H1 (cell line): ENCODE results near the gene RSPO3.

Experiments
- ATF2 ChIP-seq: IDR thresholded peaks from 2 replicates; pipeline ENCODE4 v1.6.1; 2012; ENCODE audit warnings: low read length, inconsistent platforms
- CTCF ChIP-seq, 3 experiments: IDR thresholded peaks; 1 replicate in 2 of 3; 2 replicates in 1 of 3; pipeline versions ENCODE4 v1.5.1 to v1.6.1; 2011; ENCODE audit warnings: low read length in 3 of 3, mild to moderate bottlenecking in 3 of 3, inconsistent platforms in 2 of 3, low read depth in 1 of 3, moderate library complexity in 1 of 3; ENCODE audit not compliant: insufficient read depth in 1 of 3; ENCODE audit errors: control extremely low read depth in 1 of 3
- EZH2 ChIP-seq: fragments of 200-600 bp; sonication (generic); IDR thresholded peaks from 2 replicates; pipeline ENCODE4 v1.7.1; 2012; ENCODE audit warnings: low read depth, mild to moderate bottlenecking, moderate library complexity, low read length, inconsistent platforms; ENCODE audit not compliant: severe bottlenecking
- GTF2F1 ChIP-seq: IDR thresholded peaks from 2 replicates; pipeline ENCODE4 v1.6.1; 2012; ENCODE audit warnings: low read depth, low read length, improper control_type of control experiment, borderline replicate concordance
- JUN ChIP-seq: IDR thresholded peaks from 2 replicates; pipeline ENCODE4 v1.6.1; 2011; ENCODE audit warnings: low read depth, mild to moderate bottlenecking, improper control_type of control experiment, low read length
- MAX ChIP-seq: IDR thresholded peaks from 2 replicates; pipeline ENCODE4 v1.6.1; 2012; ENCODE audit warnings: inconsistent platforms
- POLR2A ChIP-seq, 2 experiments: IDR thresholded peaks; 1 replicate in 1 of 2; 2 replicates in 1 of 2; pipeline ENCODE4 v1.6.1; 2011; ENCODE audit warnings: low read depth in 2 of 2, low read length in 2 of 2, mild to moderate bottlenecking in 2 of 2; ENCODE audit errors: control extremely low read depth in 1 of 2
- RXRA ChIP-seq: IDR thresholded peaks from 2 replicates; pipeline ENCODE4 v1.6.1; 2011; ENCODE audit warnings: low read depth, mild to moderate bottlenecking, low read length, moderate library complexity; ENCODE audit not compliant: insufficient read depth
- SIX5 ChIP-seq: IDR thresholded peaks from 2 replicates; pipeline ENCODE4 v1.6.1; 2011; ENCODE audit warnings: mild to moderate bottlenecking, low read depth, low read length

- no peak for TF ChIP-seq CTCF (IDR thresholded peaks at IDR 0.05; ENCODE audit: control extremely low read depth in 1 of 3, insufficient read depth in 1 of 3, low read depth in 1 of 3, low read length in 3 of 3)
- TF ChIP-seq GTF2F1 = no peak
- no peak for TF ChIP-seq RXRA
- TF ChIP-seq POLR2A (IDR thresholded peaks at IDR 0.05; ENCODE audit: control extremely low read depth in 1 of 2, low read depth in 2 of 2, low read length in 2 of 2) = no peak
- TF ChIP-seq MAX = no peak
- no peak for TF ChIP-seq EZH2
- TF ChIP-seq SIX5 = no peak
- TF ChIP-seq JUN = no peak
- no peak for TF ChIP-seq ATF2
These were observed 10.8 kb downstream of the RSPO3 start for GRCh38 chr6:127129251-127129650.
